PC-9 (cell line): ENCODE data around the gene DACH1. TPM values are rescaled to one million over a fixed set of nuclear protein-coding genes. Genes with fewer than 3 reads are reported as not detected.

Source experiments
- BruUV-seq: library from RNA; stranded (reverse); fragments of 400-500 nt; replicated peaks from 2 replicates; lab custom pipeline; 2021; lab: Mats Ljungman, UMichigan
- CTCF ChIA-PET: fragments of 300-600 bp; sonication (Branson Sonifier 250); formaldehyde crosslinking; loops from one replicate; lab custom pipeline; 2022; ENCODE audit warnings: antibody characterized with exemption; lab: Charles Lee
- POLR2A ChIA-PET: fragments of 300-600 bp; sonication (Branson Sonifier 250); formaldehyde crosslinking; loops from one replicate; lab custom pipeline; 2022; ENCODE audit warnings: antibody characterized with exemption; ENCODE audit not compliant: unreplicated experiment; lab: Charles Lee
- DNase-seq, 2 experiments: peaks; one replicate each; pipeline versions ENCODE4 v3.0.0 to v3.0.0-alpha.2; 2015 to 2022; ENCODE audit warnings: mixed read lengths in 1 of 2
- H2AFZ ChIP-seq: fragments of 200-600 bp; sonication (generic); 2 replicates; pipeline ENCODE4 v1.8.1; 2017; ENCODE audit warnings: antibody characterized with exemption
- H3F3A ChIP-seq: fragments of 200-600 bp; sonication (generic); 2 replicates; pipeline ENCODE4 v1.8.1; 2017; ENCODE audit warnings: antibody characterized with exemption, mild to moderate bottlenecking, low read depth; ENCODE audit not compliant: insufficient read depth
- H3K27ac ChIP-seq: fragments of 200-600 bp; sonication (generic); 2 replicates; pipeline ENCODE4 v1.6.1; 2016; ENCODE audit warnings: mixed run types
- H3K27me3 ChIP-seq: fragments of 200-600 bp; sonication (generic); 2 replicates; pipeline ENCODE4 v1.6.1; 2016; ENCODE audit warnings: low read depth, mixed run types; ENCODE audit not compliant: insufficient read depth
- H3K36me3 ChIP-seq: fragments of 200-600 bp; sonication (generic); 2 replicates; pipeline ENCODE4 v1.6.1; 2016; ENCODE audit warnings: low read depth, mixed run types
- H3K4me1 ChIP-seq: fragments of 200-600 bp; sonication (generic); replicated peaks from 2 replicates; pipeline ENCODE4 v1.6.1; 2016; ENCODE audit warnings: mixed run types; ENCODE audit not compliant: insufficient read depth
- H3K4me2 ChIP-seq: fragments of 200-600 bp; sonication (generic); 2 replicates; pipeline ENCODE4 v1.6.1; 2017; ENCODE audit warnings: mixed run types
- H3K4me3 ChIP-seq: fragments of 200-600 bp; sonication (generic); 2 replicates; pipeline ENCODE4 v1.6.1; 2016; ENCODE audit warnings: mixed run types
- H3K79me2 ChIP-seq: fragments of 200-600 bp; sonication (generic); 2 replicates; pipeline ENCODE4 v1.6.1; 2017; ENCODE audit warnings: low read depth, mixed run types
- H3K9me2 ChIP-seq: fragments of 200-600 bp; sonication (generic); 2 replicates; pipeline ENCODE4 v1.8.1; 2017; ENCODE audit warnings: mild to moderate bottlenecking; ENCODE audit not compliant: insufficient read depth
- H3K9me3 ChIP-seq: fragments of 200-600 bp; sonication (generic); 2 replicates; pipeline ENCODE4 v1.8.1; 2016; ENCODE audit warnings: low read depth; ENCODE audit not compliant: insufficient read depth
- H4K20me1 ChIP-seq: fragments of 200-600 bp; sonication (generic); 2 replicates; pipeline ENCODE4 v1.8.1; 2017; ENCODE audit not compliant: insufficient read depth
- EZH2 ChIP-seq: fragments of 200-600 bp; sonication (generic); IDR thresholded peaks from 2 replicates; pipeline ENCODE4 v1.8.0; 2017; ENCODE audit warnings: antibody characterized with exemption, low read depth
- intact Hi-C: fragments of 100-400 bp; cut with micrococcal nuclease; formaldehyde crosslinking; loops from one replicate; pipeline ENCODE4 v1.10.0; 2022; ENCODE audit not compliant: unreplicated experiment
- total RNA-seq: library from RNA; stranded (reverse); gene quantifications from 2 replicates; pipeline ENCODE4 v1.2.3, GENCODE V29; 2021
- TF ChIP-seq, protein P1 (sequence below): fragments of 200-600 bp; sonication (generic); conservative IDR thresholded peaks from 2 replicates; pipeline ENCODE4 v1.6.1; 2017; ENCODE audit warnings: mixed run types, antibody characterized with exemption, mild to moderate bottlenecking, moderate library complexity

The DACH1 gene
- total RNA-seq, 1 experiment from 2014 or later = 1.5 TPM

DNA sequence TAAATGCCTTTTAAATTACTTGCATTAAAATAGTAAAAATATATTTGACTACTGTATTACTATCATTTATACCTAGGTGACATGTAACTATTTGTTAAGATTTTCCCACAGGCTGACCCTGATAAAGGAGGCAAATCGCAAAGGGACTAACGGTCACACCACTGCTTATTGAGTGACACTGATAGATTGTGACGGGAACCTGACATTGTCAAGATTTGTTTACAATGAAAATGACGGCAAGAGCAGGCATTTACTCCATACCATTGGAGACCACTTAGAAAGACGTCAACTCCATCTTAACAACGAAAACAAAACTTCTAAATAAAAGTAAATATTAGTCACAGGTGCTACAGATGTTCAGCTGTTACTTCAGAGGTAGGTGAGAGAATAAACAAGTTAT is 289.0 kb downstream of the DACH1 start:
- no peak for DNase-seq
- H3K9me3 ChIP-seq = no peaks in the 10 kb centered on the region
- H3K36me3 ChIP-seq = no peaks in the 10 kb centered on the region
- no peaks in the 10 kb centered on the region for H3K9me2 ChIP-seq
- H3K4me2 ChIP-seq = no peak overlapping the region
- POLR2A ChIA-PET = no interaction called here
- no peaks in the 10 kb centered on the region for H3K4me1 ChIP-seq
- no peaks in the 10 kb centered on the region for H4K20me1 ChIP-seq
- no peak overlapping the region for H3K27ac ChIP-seq
- CTCF ChIA-PET = no interaction called here
- H3F3A ChIP-seq = no peaks in the 10 kb centered on the region
- no peaks in the 10 kb centered on the region for H3K79me2 ChIP-seq
- BruUV-seq = no TSS peak
- TF ChIP-seq, protein P1, sequence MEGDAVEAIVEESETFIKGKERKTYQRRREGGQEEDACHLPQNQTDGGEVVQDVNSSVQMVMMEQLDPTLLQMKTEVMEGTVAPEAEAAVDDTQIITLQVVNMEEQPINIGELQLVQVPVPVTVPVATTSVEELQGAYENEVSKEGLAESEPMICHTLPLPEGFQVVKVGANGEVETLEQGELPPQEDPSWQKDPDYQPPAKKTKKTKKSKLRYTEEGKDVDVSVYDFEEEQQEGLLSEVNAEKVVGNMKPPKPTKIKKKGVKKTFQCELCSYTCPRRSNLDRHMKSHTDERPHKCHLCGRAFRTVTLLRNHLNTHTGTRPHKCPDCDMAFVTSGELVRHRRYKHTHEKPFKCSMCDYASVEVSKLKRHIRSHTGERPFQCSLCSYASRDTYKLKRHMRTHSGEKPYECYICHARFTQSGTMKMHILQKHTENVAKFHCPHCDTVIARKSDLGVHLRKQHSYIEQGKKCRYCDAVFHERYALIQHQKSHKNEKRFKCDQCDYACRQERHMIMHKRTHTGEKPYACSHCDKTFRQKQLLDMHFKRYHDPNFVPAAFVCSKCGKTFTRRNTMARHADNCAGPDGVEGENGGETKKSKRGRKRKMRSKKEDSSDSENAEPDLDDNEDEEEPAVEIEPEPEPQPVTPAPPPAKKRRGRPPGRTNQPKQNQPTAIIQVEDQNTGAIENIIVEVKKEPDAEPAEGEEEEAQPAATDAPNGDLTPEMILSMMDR = no peak
- no peak for TF ChIP-seq EZH2
- no peak overlapping the region for H2AFZ ChIP-seq
- H3K4me3 ChIP-seq = no peak overlapping the region
- intact Hi-C loops = no loop called here
- no peaks in the 10 kb centered on the region for H3K27me3 ChIP-seq

DNA sequence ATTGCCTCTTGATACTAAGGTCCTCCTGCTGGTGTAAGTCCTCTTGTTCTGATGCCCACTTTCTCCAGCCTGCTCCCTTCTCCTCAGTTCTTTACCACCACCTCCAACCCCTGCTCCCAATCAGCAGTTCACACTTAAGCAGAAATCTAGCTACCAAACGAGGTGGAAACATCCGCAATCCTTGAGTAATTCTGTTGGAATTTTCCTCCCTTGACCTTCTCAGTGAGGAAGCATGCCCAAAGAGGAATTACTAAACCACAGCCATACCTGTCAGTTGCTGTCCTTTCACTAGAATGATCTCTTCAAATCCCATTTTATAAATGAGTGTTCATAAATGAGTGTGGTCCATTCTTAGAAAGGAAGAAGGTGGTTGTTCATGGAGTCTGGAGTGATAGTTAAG is 289.9 kb downstream of the DACH1 start:
- Histone ChIP-seq H3F3A (no peaks in the 10 kb centered on the region), H2AFZ (no peak overlapping the region)
- no TSS peak for BruUV-seq

DNA sequence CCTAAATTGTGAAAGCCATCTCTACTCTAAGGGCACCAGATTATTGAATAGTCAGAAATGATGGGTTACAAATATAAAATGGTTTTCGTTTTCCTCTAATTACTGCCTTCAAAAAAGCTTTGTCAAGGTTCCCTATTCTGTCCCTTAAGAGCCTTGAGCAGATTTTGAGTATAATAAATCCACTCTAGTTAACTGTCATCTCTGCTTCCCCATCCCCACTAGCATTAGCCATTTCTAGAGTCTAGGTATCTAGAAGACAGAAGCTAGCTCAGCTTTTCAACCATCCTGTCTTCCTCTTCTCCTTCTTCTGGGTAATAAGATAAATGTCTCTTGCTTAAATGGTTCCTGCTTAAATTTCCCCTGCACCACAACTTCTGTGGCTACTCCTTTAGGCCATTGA is 290.4 kb downstream of the DACH1 start:
- Histone ChIP-seq H3K36me3 (no peaks in the 10 kb centered on the region), H3K27me3 (no peaks in the 10 kb centered on the region), H3K4me3 (no peak overlapping the region), H3K79me2 (no peaks in the 10 kb centered on the region), H3K9me2 (no peaks in the 10 kb centered on the region), H3K9me3 (no peaks in the 10 kb centered on the region), H3K4me1 (no peaks in the 10 kb centered on the region), H3K27ac (no peak overlapping the region), H2AFZ (no peak overlapping the region), H4K20me1 (no peaks in the 10 kb centered on the region), H3K4me2 (no peak overlapping the region), H3F3A (no peaks in the 10 kb centered on the region)
- intact Hi-C loops = no loop called here
- BruUV-seq = no TSS peak
- TF ChIP-seq, protein P1 = no peak
- CTCF ChIA-PET = no interaction called here
- DNase-seq = no peak
- POLR2A ChIA-PET = no interaction called here

More for the DNA sequence above, 289.9 kb downstream of the DACH1 start:
- peak in 1 of 2 experiments; percentile 4 for DNase-seq
- Histone ChIP-seq H3K36me3 (no peaks in the 10 kb centered on the region), H3K4me3 (no peak overlapping the region), H3K27ac (no peak overlapping the region), H4K20me1 (no peaks in the 10 kb centered on the region), H3K9me2 (no peaks in the 10 kb centered on the region), H3K4me2 (no peak overlapping the region), H3K4me1 (no peaks in the 10 kb centered on the region), H3K9me3 (no peaks in the 10 kb centered on the region), H3K79me2 (no peaks in the 10 kb centered on the region), H3K27me3 (no peaks in the 10 kb centered on the region)
- POLR2A ChIA-PET = no interaction called here
- TF ChIP-seq, protein P1 = no peak
- TF ChIP-seq EZH2 = no peak
- CTCF ChIA-PET = no interaction called here
- intact Hi-C loops = no loop called here
